Stimulated activated CD4-positive, alpha-beta T cell treated with anti-CD3 and anti-CD28 coated beads, Interleukin-1b, Interleukin-23, amount 100 ng/mL, for 24 hours (primary cell): ENCODE measurements around the gene HTT-AS.
"Not testable (repeated sequence)": the region's sequence is repeated elsewhere in the genome, so short reads cannot be mapped to it uniquely, and the experiment has no call there.

ENCODE experiments used
- DNase-seq, 4 experiments: peaks; one replicate each; pipeline ENCODE4 v3.0.0-alpha.2; 2020; ENCODE audit warnings: low read depth in 4 of 4, low spot score in 1 of 4

Gene HTT-AS

GRCh38 chr4:3054169-3054759, 20.1 kb downstream of the HTT-AS start:
- no peak for DNase-seq

- DNase-seq, result not testable (repeated sequence)
Measured at GRCh38 chr4:3051141-3051897, 23.0 kb downstream of the HTT-AS start.

GRCh38 chr4:3047464-3048286, 26.7 kb downstream of the HTT-AS start:
- peak; percentile 33 to 65 (median 36) for DNase-seq

- no peak for DNase-seq
Measured at GRCh38 chr4:3046623-3047022, 27.7 kb downstream of the HTT-AS start.

GRCh38 chr4:3046162-3046561, 28.2 kb downstream of the HTT-AS start:
- no peak for DNase-seq

- peak in 1 of 4 experiments; percentile 37 for DNase-seq
Measured at GRCh38 chr4:3044870-3045819, 29.2 kb downstream of the HTT-AS start.

GRCh38 chr4:3043282-3044020, 30.9 kb downstream of the HTT-AS start:
- no peak for DNase-seq

GRCh38 chr4:3042226-3042625, 32.1 kb downstream of the HTT-AS start:
- DNase-seq, result no peak

GRCh38 chr4:3041192-3042142, 32.9 kb downstream of the HTT-AS start:
- peak in 1 of 4 experiments; percentile 9 for DNase-seq

GRCh38 chr4:3040452-3041191, 33.7 kb downstream of the HTT-AS start:
- no peak for DNase-seq

- DNase-seq, result no peak
Measured at GRCh38 chr4:3039706-3040366, 34.5 kb downstream of the HTT-AS start.

- DNase-seq, result no peak
Measured at GRCh38 chr4:3037957-3038461, 36.3 kb downstream of the HTT-AS start.

GRCh38 chr4:3036131-3036952, 38.0 kb downstream of the HTT-AS start:
- DNase-seq, result no peak

GRCh38 chr4:3035674-3036073, 38.7 kb downstream of the HTT-AS start:
- DNase-seq, result no peak

GRCh38 chr4:3035249-3035648, 39.1 kb downstream of the HTT-AS start:
- no peak for DNase-seq

GRCh38 chr4:3034231-3034630, 40.1 kb downstream of the HTT-AS start:
- DNase-seq, result no peak
